NCI-H128 (cell line): Measurements from ENCODE around the gene PNLIP.

Experiments used
- DNase-seq: peaks from one replicate; lab custom pipeline; 2025; ENCODE audit not compliant: unreplicated experiment; lab: John Stamatoyannopoulos, UW

The PNLIP gene

GRCh38 chr10:116613471-116613870, 67.7 kb downstream of the PNLIP start:
- no peak for DNase-seq

GRCh38 chr10:116614796-116615195, 69.1 kb downstream of the PNLIP start:
- no peak for DNase-seq

- no peak for DNase-seq
These were observed 69.6 kb downstream of the PNLIP start for GRCh38 chr10:116615199-116615776.
